Tibial nerve (tissue), 4 donors: ENCODE measurements around the gene SPOCK1. TPM values are rescaled to one million over a fixed set of nuclear protein-coding genes. Genes with fewer than 3 reads are reported as not detected.

Experiments
- DNase-seq, 2 donors: peaks; one replicate each; pipeline ENCODE4 v3.0.0-alpha.2; 2019; ENCODE audit warnings: low spot score in 2 of 2
- H3K27ac ChIP-seq, 4 donors: fragments of 200-600 bp; sonication (generic) in 3 of 4; one replicate each; pipeline ENCODE4 v1.5.1; 2017 to 2019; ENCODE audit warnings: mild to moderate bottlenecking in 1 of 4
- H3K27me3 ChIP-seq, 2 donors: fragments of 200-600 bp; sonication (generic) in 1 of 2; one replicate each; pipeline versions ENCODE4 v1.5.1 to v1.6.0; 2017 to 2019
- H3K36me3 ChIP-seq, 3 donors: fragments of 200-600 bp; sonication (generic); one replicate each; pipeline ENCODE4 v1.5.1; 2018 to 2019
- H3K4me1 ChIP-seq, 4 donors: fragments of 200-600 bp; sonication (generic) in 3 of 4; one replicate each; pipeline ENCODE4 v1.5.1; 2017 to 2019
- H3K4me3 ChIP-seq, 4 donors: fragments of 200-600 bp; sonication (generic) in 3 of 4; one replicate each; pipeline ENCODE4 v1.5.1; 2017 to 2019; ENCODE audit warnings: mild to moderate bottlenecking in 1 of 4, moderate library complexity in 1 of 4
- H3K9me3 ChIP-seq, 4 donors: fragments of 200-600 bp; sonication (generic) in 3 of 4; one replicate each; pipeline ENCODE4 v1.5.1; 2017 to 2019
- EP300 ChIP-seq, 2 donors: sonication (generic); formaldehyde crosslinking; IDR thresholded peaks; one replicate each; pipeline ENCODE4 v1.6.1; 2017; ENCODE audit warnings: antibody characterized with exemption in 2 of 2, mild to moderate bottlenecking in 1 of 2
- POLR2A ChIP-seq, 2 donors: fragments of 450-650 bp; IDR thresholded peaks; one replicate each; pipeline ENCODE4 v1.6.1; 2017; ENCODE audit warnings: antibody characterized with exemption in 2 of 2, mild to moderate bottlenecking in 2 of 2, moderate library complexity in 2 of 2
- WGBS, 2 donors: methylation state at CpG; one replicate each; pipeline ENCODE4 v1.1.5; 2018; 5-methylcytosine and 5-hydroxymethylcytosine counted together
- total RNA-seq, 4 donors: library from RNA; depleted of rRNA; stranded (reverse); fragments of >200 nt; gene quantifications; one replicate each; pipeline ENCODE4 v1.1.0, GENCODE V29; 2016
- TF ChIP-seq, protein P1 (sequence below), 5 experiments: fragments of 200-600 bp in 3 of 5; fragments of 450-650 bp in 2 of 5; sonication (generic) in 3 of 5; IDR thresholded peaks; one replicate each; pipeline ENCODE4 v1.5.1; 2016 to 2019; ENCODE audit warnings: antibody characterized with exemption in 5 of 5, mild to moderate bottlenecking in 3 of 5, moderate library complexity in 2 of 5

Gene SPOCK1
- total RNA-seq, 4 donors from 2014 or later = 39.8 to 119 (median 73.1) TPM

GRCh38 chr5:137098663-137099062 lies 400.5 kb downstream of the SPOCK1 start:
- WGBS, 2 donors = 83 to 85% methylated on average over 4 of the region's 4 CpGs
- H3K9me3 ChIP-seq = no peaks in the 10 kb centered on the region
- no peaks in the 10 kb centered on the region for H3K27me3 ChIP-seq
- no peak for DNase-seq
- TF ChIP-seq, protein P1, sequence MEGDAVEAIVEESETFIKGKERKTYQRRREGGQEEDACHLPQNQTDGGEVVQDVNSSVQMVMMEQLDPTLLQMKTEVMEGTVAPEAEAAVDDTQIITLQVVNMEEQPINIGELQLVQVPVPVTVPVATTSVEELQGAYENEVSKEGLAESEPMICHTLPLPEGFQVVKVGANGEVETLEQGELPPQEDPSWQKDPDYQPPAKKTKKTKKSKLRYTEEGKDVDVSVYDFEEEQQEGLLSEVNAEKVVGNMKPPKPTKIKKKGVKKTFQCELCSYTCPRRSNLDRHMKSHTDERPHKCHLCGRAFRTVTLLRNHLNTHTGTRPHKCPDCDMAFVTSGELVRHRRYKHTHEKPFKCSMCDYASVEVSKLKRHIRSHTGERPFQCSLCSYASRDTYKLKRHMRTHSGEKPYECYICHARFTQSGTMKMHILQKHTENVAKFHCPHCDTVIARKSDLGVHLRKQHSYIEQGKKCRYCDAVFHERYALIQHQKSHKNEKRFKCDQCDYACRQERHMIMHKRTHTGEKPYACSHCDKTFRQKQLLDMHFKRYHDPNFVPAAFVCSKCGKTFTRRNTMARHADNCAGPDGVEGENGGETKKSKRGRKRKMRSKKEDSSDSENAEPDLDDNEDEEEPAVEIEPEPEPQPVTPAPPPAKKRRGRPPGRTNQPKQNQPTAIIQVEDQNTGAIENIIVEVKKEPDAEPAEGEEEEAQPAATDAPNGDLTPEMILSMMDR (IDR thresholded peaks at IDR 0.05) = no peak
- TF ChIP-seq EP300 (IDR thresholded peaks at IDR 0.05) (no peak), POLR2A (IDR thresholded peaks at IDR 0.05) (no peak)
- no peak overlapping the region for H3K27ac ChIP-seq
- H3K4me3 ChIP-seq = no peak overlapping the region
- no peaks in the 10 kb centered on the region for H3K36me3 ChIP-seq
- no peaks in the 10 kb centered on the region for H3K4me1 ChIP-seq

GRCh38 chr5:137098238-137098637 lies 400.9 kb downstream of the SPOCK1 start:
- Histone ChIP-seq H3K27me3 (no peaks in the 10 kb centered on the region), H3K4me1 (no peaks in the 10 kb centered on the region), H3K9me3 (no peaks in the 10 kb centered on the region), H3K4me3 (no peak overlapping the region), H3K27ac (no peak overlapping the region), H3K36me3 (no peaks in the 10 kb centered on the region)
- WGBS, 2 donors = 46 to 76% methylated on average over 1 of the region's 1 CpG
- no peak for DNase-seq
- TF ChIP-seq EP300 (IDR thresholded peaks at IDR 0.05) (no peak), POLR2A (IDR thresholded peaks at IDR 0.05) (no peak)
- TF ChIP-seq, protein P1 (IDR thresholded peaks at IDR 0.05) = no peak

DNA sequence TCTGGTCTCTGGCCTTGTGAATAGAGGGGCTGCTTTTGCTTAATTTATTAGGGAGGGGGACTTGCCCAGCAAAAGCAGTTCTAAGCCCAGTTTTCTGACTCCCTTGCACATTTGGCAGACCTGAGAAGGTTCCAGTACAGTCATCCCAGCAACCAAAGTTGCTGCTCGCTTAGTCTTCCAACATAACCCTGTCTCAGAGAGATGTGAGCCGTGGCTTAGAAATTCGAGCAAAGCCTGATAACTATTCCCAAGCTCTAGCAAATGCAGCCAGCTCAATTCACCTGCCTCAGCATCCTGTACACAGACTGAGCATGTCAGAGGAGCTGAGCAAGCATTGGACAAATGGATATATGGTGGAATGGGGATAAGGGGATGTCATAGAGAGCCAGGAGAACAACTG lies 401.9 kb downstream of the SPOCK1 start:
- WGBS, 2 donors = 87 to 96% methylated on average over 3 of the region's 3 CpGs
- Histone ChIP-seq H3K4me3 (no peak overlapping the region), H3K9me3 (no peaks in the 10 kb centered on the region), H3K36me3 (no peaks in the 10 kb centered on the region), H3K27me3 (no peaks in the 10 kb centered on the region), H3K4me1 (no peaks in the 10 kb centered on the region), H3K27ac (no peak overlapping the region)
- no peak for DNase-seq
- TF ChIP-seq POLR2A (IDR thresholded peaks at IDR 0.05) = no peak
- TF ChIP-seq, protein P1 (IDR thresholded peaks at IDR 0.05) = no peak
- no peak for TF ChIP-seq EP300 (IDR thresholded peaks at IDR 0.05)

DNA sequence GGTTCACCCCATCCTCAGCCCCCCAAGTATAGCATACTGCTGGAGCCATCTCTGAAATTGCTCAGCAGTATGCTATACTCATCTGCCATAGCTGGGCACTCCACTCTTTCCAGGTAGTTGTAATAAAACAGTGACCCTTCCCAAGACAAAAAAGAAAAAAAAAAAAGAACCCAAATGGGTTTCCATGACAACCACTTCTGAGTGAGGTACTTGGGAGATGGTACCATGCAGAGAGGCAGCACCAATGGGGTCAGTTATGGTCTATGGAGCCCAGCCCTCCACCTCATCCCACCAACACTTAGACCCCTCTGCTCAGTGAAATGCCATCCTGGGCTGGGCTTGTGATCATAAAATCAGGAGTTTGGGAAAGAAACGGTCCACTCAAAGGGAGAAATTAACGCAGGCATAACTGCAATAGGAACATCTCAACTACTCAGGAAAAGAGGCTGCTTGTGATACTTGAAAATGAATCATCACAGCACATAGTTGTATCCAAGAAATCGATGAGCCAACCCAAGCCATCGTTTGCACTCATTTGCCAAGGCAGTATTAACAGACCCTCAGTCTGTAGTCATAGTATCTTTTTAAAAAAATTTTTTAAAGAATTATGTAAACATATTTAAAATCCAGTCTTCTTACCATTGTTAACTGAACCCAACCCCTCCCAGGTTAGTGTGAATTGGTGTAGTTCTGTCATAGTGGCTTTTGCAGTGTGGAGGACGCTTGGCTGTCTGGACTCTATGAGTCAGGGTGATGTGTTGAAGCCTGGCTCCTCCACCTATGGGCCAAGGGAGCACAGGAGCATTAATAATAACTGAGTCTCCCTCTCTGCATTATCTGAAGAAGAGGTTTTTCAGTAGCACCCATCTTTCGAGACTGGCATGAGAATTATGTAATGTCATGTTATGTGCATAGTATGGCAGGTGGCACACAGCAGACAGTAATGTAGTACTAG lies 402.7 kb downstream of the SPOCK1 start:
- 82 to 87% methylated on average over 6 of the region's 6 CpGs for WGBS, 2 donors
- H3K27me3 ChIP-seq = no peaks in the 10 kb centered on the region
- no peak overlapping the region for H3K4me3 ChIP-seq
- no peak overlapping the region for H3K27ac ChIP-seq
- H3K9me3 ChIP-seq = no peaks in the 10 kb centered on the region
- H3K36me3 ChIP-seq = no peaks in the 10 kb centered on the region
- DNase-seq = no peak
- H3K4me1 ChIP-seq = no peaks in the 10 kb centered on the region
- TF ChIP-seq POLR2A (IDR thresholded peaks at IDR 0.05) (no peak), EP300 (IDR thresholded peaks at IDR 0.05) (no peak)
- TF ChIP-seq, protein P1 (IDR thresholded peaks at IDR 0.05) = no peak

GRCh38 chr5:137095597-137095996 lies 403.5 kb downstream of the SPOCK1 start:
- no peak for DNase-seq
- H3K4me1 ChIP-seq = no peaks in the 10 kb centered on the region
- no peak overlapping the region for H3K27ac ChIP-seq
- H3K27me3 ChIP-seq = no peaks in the 10 kb centered on the region
- TF ChIP-seq EP300 (IDR thresholded peaks at IDR 0.05) (no peak), POLR2A (IDR thresholded peaks at IDR 0.05) (no peak)
- TF ChIP-seq, protein P1 (IDR thresholded peaks at IDR 0.05) = no peak
- no peaks in the 10 kb centered on the region for H3K9me3 ChIP-seq
- H3K4me3 ChIP-seq = no peak overlapping the region
- no peaks in the 10 kb centered on the region for H3K36me3 ChIP-seq
